GM21723 (cell line): Measurements from ENCODE around the gene IMPG2.

Experiments used
- ATAC-seq: cut with Tn5 transposase; IDR thresholded peaks from one replicate; pipeline ENCODE4 v1.9.1; 2021; ENCODE audit warnings: mild to moderate bottlenecking, moderate library complexity; ENCODE audit not compliant: unreplicated experiment

Gene IMPG2

DNA sequence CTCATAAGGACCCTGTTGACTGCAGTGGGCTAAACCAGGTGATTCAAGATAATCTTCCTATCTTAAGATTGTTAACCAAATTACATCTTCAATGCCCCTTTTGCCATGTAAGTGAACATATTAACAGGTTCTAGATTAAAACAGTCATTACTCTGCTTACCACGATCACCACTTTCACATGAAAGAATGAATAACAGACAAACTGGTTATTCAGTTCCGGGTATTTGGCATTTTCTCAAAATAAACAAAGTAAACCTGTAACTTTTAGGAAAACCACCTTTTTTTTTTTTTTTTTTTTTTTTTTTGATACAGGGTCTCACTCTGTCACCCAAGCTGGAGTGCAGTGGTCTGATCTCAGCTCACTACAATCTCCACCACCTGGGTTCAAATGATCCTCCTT lies 131.2 kb downstream of the IMPG2 start:
- ATAC-seq: no peak

DNA sequence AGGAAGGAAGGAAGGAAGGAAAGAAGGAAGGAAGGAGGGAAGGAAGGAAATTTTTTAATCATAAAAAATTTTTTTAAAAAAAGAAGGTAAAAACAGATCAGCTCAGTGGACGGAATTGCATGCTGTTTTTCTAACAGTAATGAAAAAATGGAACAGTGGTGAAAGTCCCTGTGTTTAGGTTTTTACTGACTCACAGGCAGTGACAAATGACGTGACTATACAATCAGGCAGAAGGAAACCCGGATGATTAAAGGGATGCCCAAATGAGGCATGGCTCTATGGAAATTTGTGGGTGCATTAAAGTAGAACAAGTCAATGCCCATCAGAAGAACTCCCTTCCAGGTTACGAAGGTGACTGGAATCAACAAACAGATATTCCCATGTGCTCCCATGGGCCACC lies 135.0 kb downstream of the IMPG2 start:
- ATAC-seq: no peak

DNA sequence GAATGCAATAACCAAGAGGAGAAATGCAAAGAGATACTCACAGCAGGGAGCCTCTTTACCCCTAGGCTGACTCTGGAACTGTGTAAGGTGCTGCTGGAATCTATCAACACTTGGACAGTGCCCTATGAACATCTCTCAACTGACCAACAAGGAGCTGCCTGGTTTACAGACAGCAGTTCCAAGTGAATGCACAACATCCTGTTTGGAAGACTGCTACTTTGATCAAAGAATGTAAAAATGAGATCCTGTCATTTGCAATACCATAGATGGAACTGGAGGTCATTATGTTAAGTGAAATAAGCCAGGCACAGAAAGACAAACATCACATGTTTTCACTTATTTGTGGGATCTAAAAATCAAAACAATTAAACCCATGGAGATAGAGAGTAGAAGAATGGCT lies 136.3 kb downstream of the IMPG2 start:
- no peak for ATAC-seq

DNA sequence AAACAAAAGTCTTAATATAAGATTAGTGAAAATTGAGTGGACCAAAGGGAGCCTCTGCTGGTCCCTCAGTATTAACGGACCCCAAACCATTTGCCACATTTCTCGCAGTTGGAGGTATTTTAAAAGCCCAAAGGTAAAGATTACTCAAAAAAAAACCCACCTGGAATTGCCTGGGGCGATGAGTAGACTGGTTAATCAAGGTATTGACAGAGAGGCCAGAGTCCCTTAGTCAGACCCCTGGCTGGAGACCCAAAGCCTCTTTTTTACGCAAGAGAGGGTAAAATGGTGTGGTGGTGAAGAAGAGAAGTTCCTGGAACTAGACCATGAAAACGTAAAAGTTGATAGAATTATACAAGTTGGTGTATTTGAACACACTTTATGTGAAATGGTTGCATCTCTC lies 137.2 kb downstream of the IMPG2 start:
- no peak for ATAC-seq

DNA sequence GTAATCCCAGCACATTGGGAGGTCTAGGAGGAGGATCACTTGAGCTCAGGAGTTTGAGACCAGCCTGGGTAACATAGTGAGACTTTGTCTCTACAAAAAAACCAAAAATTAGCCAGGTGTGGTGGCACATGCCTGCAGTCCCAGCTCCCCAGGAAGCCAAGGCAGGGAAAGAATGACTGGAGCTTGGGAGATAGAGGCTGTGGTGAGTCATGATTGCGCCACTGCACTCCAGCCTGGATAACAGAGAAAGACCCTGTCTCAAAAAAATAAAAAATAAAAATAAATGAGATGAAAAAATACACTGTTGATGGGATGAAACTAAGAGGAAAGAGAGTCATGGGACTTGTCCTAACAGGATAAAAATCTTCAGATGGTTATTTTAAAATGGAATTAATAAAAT lies 137.6 kb downstream of the IMPG2 start:
- ATAC-seq: no peak

DNA sequence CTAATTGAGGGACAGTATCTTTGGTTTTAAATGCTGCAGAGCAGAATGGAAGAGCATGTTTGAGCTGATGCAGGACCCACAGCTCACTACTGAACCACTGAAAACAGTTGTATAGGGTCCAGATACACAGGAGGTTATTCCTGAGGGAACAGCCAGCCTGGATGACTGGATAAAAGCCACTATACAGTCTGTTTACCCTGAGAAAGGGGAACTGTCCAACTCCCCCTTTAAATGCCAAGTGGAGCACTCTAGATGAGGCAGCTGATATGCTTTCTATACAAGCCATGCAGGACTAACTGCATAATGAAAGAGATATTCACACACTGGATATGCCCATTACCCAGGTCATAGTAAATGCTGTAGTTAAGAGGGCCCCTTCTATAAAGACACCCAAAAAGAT lies 138.6 kb downstream of the IMPG2 start:
- no peak for ATAC-seq

DNA sequence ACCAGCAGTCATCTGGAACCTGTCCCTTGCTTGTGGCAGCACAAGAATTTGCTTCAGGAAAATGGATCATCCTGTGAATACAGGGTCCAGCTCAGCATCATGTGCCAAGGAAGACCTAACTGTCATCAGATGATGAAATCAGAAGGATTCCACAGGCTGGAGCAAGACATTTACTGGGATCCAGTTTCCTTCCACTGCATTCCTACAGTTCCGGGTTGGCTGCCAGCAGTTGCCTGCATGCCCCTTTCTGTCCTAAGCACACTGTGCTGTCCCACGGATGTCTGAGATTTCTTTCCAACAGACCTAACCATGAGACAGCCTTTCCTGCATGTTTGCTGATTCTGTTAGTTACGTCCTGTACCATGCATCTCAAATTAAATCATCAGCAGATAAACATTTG lies 140.7 kb downstream of the IMPG2 start:
- no peak for ATAC-seq

DNA sequence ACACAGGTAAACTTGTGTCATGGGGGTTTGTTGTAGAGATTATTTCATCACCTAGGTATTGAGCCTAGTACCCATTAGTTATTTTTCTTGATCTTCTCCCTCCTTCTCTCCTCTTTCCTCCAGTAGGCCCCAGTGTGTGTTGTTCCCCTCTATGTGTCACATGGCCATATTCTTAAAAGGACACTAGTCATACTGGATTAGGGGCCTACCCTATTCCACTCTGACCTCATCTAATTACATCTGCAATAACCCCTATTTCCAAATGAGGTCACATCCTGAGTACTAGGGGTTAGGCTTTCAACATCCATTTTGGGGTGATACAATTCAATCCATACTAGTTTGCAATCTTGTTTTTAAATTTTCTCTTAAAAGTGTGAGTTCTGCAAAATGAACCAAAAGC lies 142.8 kb downstream of the IMPG2 start:
- no peak for ATAC-seq
